GM21447 (cell line): ENCODE measurements around the gene ZNF689.

Experiments used
- ATAC-seq: cut with Tn5 transposase; IDR thresholded peaks from one replicate; pipeline ENCODE4 v1.9.1; 2021; ENCODE audit not compliant: unreplicated experiment

The ZNF689 gene

DNA sequence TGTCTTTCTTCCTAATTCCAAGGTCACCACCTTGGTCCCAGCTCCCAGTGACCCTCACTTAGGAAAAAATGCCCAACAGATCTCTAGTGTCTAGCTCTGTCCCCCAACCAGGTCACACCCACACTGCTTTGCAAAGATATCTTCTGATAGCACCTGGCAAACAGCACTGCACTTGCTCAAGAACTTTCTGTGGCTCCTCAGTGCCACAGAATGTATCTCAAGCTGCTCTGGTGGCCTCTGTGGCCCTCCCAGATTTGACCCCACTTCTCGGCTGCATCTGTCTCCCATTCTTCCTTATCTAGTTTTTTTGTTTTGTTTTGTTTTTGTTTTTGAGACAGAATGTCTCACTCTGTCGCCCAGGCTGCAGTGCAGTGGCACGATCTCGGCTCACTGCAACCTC lies 43.7 kb downstream of the ZNF689 start:
- no peak for ATAC-seq

GRCh38 chr16:30565984-30566383 lies 44.2 kb downstream of the ZNF689 start:
- ATAC-seq: no peak

DNA sequence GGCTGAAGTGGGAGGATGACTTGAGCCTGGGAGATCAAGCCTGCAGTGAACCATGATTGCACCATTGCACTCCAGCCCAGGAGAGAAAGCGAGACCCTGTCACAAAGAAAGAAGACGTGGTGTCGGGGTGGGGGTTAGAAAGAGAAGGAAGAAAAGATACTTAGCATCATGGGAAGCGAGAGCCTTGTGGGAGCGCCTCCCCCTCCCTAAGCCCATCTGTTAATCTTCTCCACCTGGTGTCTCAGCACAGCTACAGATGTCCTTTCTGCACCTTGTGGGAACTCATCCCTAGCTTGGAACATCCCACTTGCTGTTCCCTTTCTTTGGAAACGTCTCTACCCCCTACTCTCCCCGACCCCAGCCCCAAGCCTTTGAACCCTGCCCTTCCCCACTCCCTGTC lies 44.7 kb downstream of the ZNF689 start:
- ATAC-seq: no peak

DNA sequence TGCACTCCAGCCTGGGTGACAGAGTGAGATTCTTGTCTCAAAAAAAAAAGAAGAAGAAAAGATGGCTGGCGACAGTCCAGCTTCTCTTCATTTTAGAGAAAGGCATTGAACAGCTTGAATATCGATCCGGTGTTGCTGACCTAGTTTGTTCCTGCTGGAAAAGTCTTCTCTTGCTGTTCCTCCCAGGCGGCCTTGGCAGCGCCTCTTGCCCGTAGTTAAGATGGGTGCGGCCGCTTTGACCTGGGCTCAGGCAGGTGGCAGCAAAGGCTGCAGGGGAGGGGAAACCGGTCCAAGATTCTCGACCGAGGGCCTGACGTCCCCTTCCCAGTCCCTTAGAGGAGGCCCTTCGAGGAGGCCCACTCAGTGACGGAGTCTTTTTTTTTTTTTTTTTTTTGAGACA lies 48.2 kb downstream of the ZNF689 start:
- ATAC-seq: no peak

GRCh38 chr16:30561089-30561816 lies 48.9 kb downstream of the ZNF689 start:
- no peak for ATAC-seq

GRCh38 chr16:30559690-30560089 lies 50.5 kb downstream of the ZNF689 start:
- ATAC-seq: no peak

DNA sequence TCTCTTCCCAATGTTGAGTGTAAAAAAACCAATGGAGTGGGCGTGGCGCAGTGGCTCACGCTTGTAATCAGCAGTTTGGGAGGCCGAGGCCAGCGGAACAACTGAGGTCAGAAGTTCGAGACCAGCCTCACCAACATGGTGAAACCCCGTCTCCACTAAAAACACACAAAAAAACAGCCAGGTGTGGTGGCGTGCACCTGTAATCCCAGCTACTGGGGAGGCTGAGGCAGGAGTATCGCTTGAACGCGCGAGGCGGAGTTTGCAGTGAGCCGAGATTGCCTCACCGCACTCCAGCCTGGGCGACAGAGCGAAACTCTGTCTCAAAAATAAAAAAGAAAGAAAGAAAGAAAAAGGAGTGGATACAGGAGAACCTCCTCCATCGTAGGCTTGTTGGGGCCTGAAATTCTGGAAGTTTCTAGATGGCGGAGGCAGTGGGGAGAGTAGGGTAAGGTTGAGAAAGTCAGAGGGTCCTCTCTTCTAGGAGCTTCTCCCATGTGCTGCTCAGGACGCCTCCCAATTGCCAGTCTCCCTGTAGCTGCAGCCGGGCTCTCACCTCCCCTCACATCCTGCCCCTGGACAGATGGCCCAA lies 51.3 kb downstream of the ZNF689 start:
- no peak for ATAC-seq

DNA sequence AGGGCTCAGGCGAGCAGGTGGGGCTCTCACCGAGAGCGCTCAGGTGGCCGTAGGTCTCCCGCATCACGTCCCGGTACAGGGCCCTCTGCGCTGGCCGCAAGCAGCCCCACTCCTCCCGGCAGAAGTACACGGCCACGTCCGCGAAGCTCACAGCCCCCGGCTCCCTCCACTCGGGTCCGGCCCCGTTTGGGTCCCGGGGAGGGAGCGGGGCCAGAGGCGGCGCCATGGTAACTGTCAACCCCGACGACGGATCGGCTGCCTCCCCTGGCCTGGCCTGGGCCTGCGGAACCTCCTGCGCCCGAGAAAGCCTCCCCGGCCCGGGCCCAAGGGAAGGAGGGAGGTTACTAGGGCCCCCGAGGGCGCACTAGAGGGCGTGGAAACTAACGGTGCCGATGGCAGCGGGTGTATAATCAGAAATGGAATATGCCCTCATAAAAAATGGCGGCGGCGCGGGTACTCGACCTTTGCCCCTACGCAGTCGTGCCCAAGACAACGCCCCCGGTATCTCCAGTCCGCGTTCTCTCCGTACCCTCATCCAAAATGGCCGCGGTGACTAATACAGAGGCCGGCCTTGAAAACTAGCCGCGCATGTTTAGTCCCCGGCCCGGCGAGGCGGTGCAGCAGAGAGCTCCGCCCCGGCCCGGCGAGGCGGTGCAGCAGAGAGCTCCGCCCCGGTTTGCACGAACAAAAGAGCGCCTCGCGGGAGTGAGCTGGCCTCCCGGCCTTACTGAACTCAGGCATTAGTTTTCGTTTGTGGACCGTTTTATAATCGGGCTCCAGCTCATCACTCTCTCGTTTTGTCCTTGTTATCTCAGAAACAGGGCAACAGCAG lies 52.0 kb downstream of the ZNF689 start, which contains the start of gene ZNF764:
TSS of gene ZNF764 (minus strand) at position 418 of the 832 bp plus-strand sequence. CDS start at position 226, 192 bp downstream.
- ATAC-seq: peak; percentile 86

DNA sequence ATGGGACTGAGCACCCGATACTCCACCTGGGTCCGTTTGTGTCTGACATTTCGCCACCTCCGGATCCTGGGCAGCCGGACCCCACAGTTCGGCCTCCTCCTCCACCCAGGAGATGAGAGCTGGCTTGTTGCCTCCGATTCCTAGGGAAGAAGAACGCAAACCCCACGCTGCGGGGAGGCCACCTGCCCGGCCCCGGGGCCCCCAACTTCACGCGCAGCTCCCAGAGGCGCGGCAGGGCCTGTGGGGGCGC lies 52.6 kb downstream of the ZNF689 start:
- peak; percentile 3 for ATAC-seq

- ATAC-seq: no peak
Measured at GRCh38 chr16:30556125-30556473, 54.1 kb downstream of the ZNF689 start.

GRCh38 chr16:30555315-30556124 lies 54.7 kb downstream of the ZNF689 start:
- no peak for ATAC-seq

DNA sequence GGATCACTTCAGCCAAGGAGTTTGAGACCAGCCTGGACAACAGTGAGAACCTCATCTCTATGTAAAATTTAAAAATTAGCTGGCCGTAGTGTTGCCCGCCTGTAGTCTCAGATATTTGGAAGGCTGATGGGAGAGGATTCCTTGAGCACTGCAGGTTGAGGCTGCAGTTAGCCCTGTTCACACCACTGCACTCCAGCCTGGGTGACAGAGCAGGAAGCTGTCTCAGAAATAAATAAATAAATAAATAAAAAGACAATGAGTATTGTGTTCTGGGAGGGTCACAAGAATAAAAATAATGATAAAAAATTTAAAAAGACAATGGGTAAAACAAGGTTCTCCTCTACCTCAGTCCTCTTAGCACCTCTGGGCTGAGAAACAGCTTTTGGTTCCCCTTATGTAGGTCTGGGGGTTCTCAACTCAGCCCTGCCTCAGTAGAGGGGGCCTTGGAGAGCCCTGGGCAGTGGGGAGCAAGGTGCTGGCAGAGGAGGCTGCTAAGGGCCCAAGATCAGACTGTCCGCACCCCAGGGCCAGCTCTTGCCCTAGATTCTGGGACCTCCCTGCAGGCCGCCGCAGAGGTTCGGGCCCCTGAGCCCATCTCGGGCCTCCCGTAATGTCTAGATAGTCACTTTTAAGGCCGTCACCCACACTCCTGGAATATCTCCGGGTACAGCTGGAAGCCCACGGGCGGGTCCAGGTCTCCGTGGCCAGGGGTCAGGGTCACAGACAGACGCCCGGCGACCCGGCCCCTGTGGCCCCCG lies 55.5 kb downstream of the ZNF689 start:
- no peak for ATAC-seq

- ATAC-seq: no peak
Measured at GRCh38 chr16:30553393-30553899, 56.7 kb downstream of the ZNF689 start.

GRCh38 chr16:30552956-30553355 lies 57.2 kb downstream of the ZNF689 start:
- no peak for ATAC-seq
